Mammary epithelial cell (primary cell): ENCODE data around the gene INPP5A.

Experiments
- CTCF ChIP-seq, 2 donors: IDR thresholded peaks in 1 of 2; conservative IDR thresholded peaks in 1 of 2; 2 replicates each; pipeline ENCODE4 v1.5.1; 2011 to 2012; ENCODE audit warnings: inconsistent platforms in 2 of 2, low read length in 2 of 2, mild to moderate bottlenecking in 2 of 2, control low read depth in 1 of 2, low read depth in 1 of 2; ENCODE audit not compliant: insufficient read depth in 1 of 2; ENCODE audit errors: extremely low read depth in 1 of 2
- EZH2 ChIP-seq: IDR thresholded peaks from 2 replicates; pipeline ENCODE4 v1.6.1; 2012; ENCODE audit warnings: low read length, inconsistent platforms, borderline replicate concordance

- TF ChIP-seq CTCF (conservative IDR thresholded peaks at IDR 0.05 in 1 of 2, IDR thresholded peaks at IDR 0.05 in 1 of 2; ENCODE audit: extremely low read depth in 1 of 2, insufficient read depth in 1 of 2, low read depth in 1 of 2, low read length in 2 of 2), result no peak
- no peak for TF ChIP-seq EZH2
These were observed 27.4 kb upstream of the INPP5A start for GRCh38 chr10:132510174-132510611.
